Neural cell (in vitro differentiated cells): ENCODE results near the gene MOCOS. TPM values are rescaled to one million over a fixed set of nuclear protein-coding genes. Genes with fewer than 3 reads are reported as not detected.

Source experiments
- H2AFZ ChIP-seq: fragments of 200-600, 300-800 bp; sonication (generic), shearing (Covaris generic); 2 replicates; pipeline ENCODE4 v1.6.0; 2014; ENCODE audit warnings: low read depth, mild to moderate bottlenecking, antibody characterized with exemption, low read length, moderate library complexity
- H3F3A ChIP-seq: fragments of 200-600 bp; shearing (Covaris generic); 2 replicates; pipeline ENCODE4 v1.6.1; 2016; ENCODE audit warnings: mild to moderate bottlenecking, moderate library complexity, mixed read lengths, antibody characterized with exemption, low read length; ENCODE audit not compliant: insufficient read depth, poor library complexity, severe bottlenecking
- H3K27ac ChIP-seq: fragments of 200-600, 300-800 bp; sonication (generic), shearing (Covaris generic); 2 replicates; pipeline ENCODE4 v1.5.1; 2014; ENCODE audit warnings: mild to moderate bottlenecking, low read length, moderate library complexity
- H3K27me3 ChIP-seq: fragments of 300-800, 200-600 bp; sonication (generic), shearing (Covaris generic); 2 replicates; pipeline ENCODE4 v1.6.0; 2014; ENCODE audit warnings: mild to moderate bottlenecking, low read depth, low read length, moderate library complexity; ENCODE audit not compliant: insufficient read depth
- H3K36me3 ChIP-seq: fragments of 300-800, 200-600 bp; sonication (generic), shearing (Covaris generic); 2 replicates; pipeline ENCODE4 v1.5.1; 2014; ENCODE audit warnings: mild to moderate bottlenecking, antibody characterized with exemption, low read length, moderate library complexity; ENCODE audit not compliant: insufficient read depth
- H3K4me2 ChIP-seq: fragments of 300-800, 200-600 bp; sonication (generic), shearing (Covaris generic); 2 replicates; pipeline ENCODE4 v1.6.0; 2014; ENCODE audit warnings: mild to moderate bottlenecking, low read length
- H3K4me3 ChIP-seq: fragments of 300-800, 200-600 bp; sonication (generic), shearing (Covaris generic); 2 replicates; pipeline ENCODE4 v1.5.1; 2014; ENCODE audit warnings: mild to moderate bottlenecking, low read length, moderate library complexity
- H3K79me2 ChIP-seq: fragments of 200-600 bp; shearing (Covaris generic); replicated peaks from 2 replicates; pipeline ENCODE4 v1.6.0; 2014; ENCODE audit warnings: mild to moderate bottlenecking, low read length, moderate library complexity; ENCODE audit not compliant: insufficient read depth
- H3K9ac ChIP-seq: fragments of 300-800, 200-600 bp; sonication (generic), shearing (Covaris generic); 2 replicates; pipeline ENCODE4 v1.6.1; 2016; ENCODE audit warnings: mild to moderate bottlenecking, low read length, mixed read lengths
- H3K9me2 ChIP-seq: fragments of 200-600 bp; shearing (Covaris generic); 2 replicates; pipeline ENCODE4 v1.6.1; 2016; ENCODE audit warnings: mild to moderate bottlenecking, low read length, mixed read lengths; ENCODE audit not compliant: insufficient read depth
- H3K9me3 ChIP-seq: fragments of 200-600, 300-800 bp; sonication (generic), shearing (Covaris generic); 2 replicates; pipeline ENCODE4 v1.6.1; 2016; ENCODE audit warnings: mild to moderate bottlenecking, mixed run types, low read length, moderate library complexity, mixed read lengths
- H4K20me1 ChIP-seq: fragments of 200-600 bp; shearing (Covaris generic); 2 replicates; pipeline ENCODE4 v1.6.1; 2016; ENCODE audit warnings: mild to moderate bottlenecking, mixed run types; ENCODE audit not compliant: insufficient read depth
- CTCF ChIP-seq: fragments of 450-650 bp; IDR thresholded peaks from 2 replicates; pipeline ENCODE4 v1.5.1; 2014; ENCODE audit warnings: antibody characterized with exemption, mild to moderate bottlenecking, moderate library complexity; ENCODE audit not compliant: poor library complexity, severe bottlenecking
- EP300 ChIP-seq: fragments of 450-650 bp; conservative IDR thresholded peaks from 2 replicates; pipeline ENCODE4 v1.6.1; 2014; ENCODE audit warnings: antibody characterized with exemption, mild to moderate bottlenecking, moderate library complexity; ENCODE audit not compliant: poor library complexity, severe bottlenecking
- EZH2 ChIP-seq: fragments of 200-600, 300-800 bp; shearing (Covaris generic), sonication (generic); IDR thresholded peaks from 2 replicates; pipeline ENCODE4 v1.6.1; 2014; ENCODE audit warnings: antibody characterized with exemption, low read length, borderline replicate concordance, mild to moderate bottlenecking; ENCODE audit not compliant: insufficient read depth, poor library complexity, severe bottlenecking
- MXI1 ChIP-seq: fragments of 450-650 bp; conservative IDR thresholded peaks from 2 replicates; pipeline ENCODE4 v1.6.1; 2014; ENCODE audit warnings: antibody characterized with exemption, mild to moderate bottlenecking; ENCODE audit not compliant: poor library complexity, severe bottlenecking
- POLR2AphosphoS5 ChIP-seq: IDR thresholded peaks from 2 replicates; pipeline ENCODE4 v1.6.1; 2012
- RAD21 ChIP-seq: fragments of 450-650 bp; conservative IDR thresholded peaks from 2 replicates; pipeline ENCODE4 v1.6.1; 2014; ENCODE audit warnings: antibody characterized with exemption, mild to moderate bottlenecking, moderate library complexity
- REST ChIP-seq: IDR thresholded peaks from 2 replicates; pipeline ENCODE4 v1.6.1; 2012; ENCODE audit warnings: borderline replicate concordance
- SMC3 ChIP-seq: fragments of 450-650 bp; conservative IDR thresholded peaks from 2 replicates; pipeline ENCODE4 v1.6.1; 2014; ENCODE audit warnings: antibody characterized with exemption, mild to moderate bottlenecking, moderate library complexity; ENCODE audit not compliant: poor library complexity
- TAF1 ChIP-seq: IDR thresholded peaks from 2 replicates; pipeline ENCODE4 v1.6.1; 2012; ENCODE audit warnings: low read depth
- polyA plus RNA-seq: library from polyadenylated mRNA; depleted of rRNA; stranded (reverse); fragments of >200 nt; gene quantifications from 2 replicates; pipeline ENCODE4 v1.2.3, GENCODE V29; 2014

Gene MOCOS
- polyA plus RNA-seq, 1 donor from 2014 or later, result not detected

GRCh38 chr18:36269157-36269556 is 81.9 kb downstream of the MOCOS start:
- no peaks in the 10 kb centered on the region for H4K20me1 ChIP-seq
- H3K36me3 ChIP-seq, result no peaks in the 10 kb centered on the region
- no peaks in the 10 kb centered on the region for H3F3A ChIP-seq
- H3K79me2 ChIP-seq, result no peaks in the 10 kb centered on the region
- H3K27ac ChIP-seq, result no peak overlapping the region
- no peaks in the 10 kb centered on the region for H3K27me3 ChIP-seq
- TF ChIP-seq MXI1 (no peak), SMC3 (no peak), RAD21 (no peak), POLR2AphosphoS5 (no peak), EP300 (no peak), CTCF (no peak), EZH2 (no peak), REST (no peak), TAF1 (no peak)
- H3K9me3 ChIP-seq, result no peaks in the 10 kb centered on the region
- no peak overlapping the region for H3K9ac ChIP-seq
- H3K4me2 ChIP-seq, result no peak overlapping the region
- no peaks in the 10 kb centered on the region for H3K9me2 ChIP-seq
- no peak overlapping the region for H3K4me3 ChIP-seq
- no peak overlapping the region for H2AFZ ChIP-seq

- no peaks in the 10 kb centered on the region for H3F3A ChIP-seq
- H3K27ac ChIP-seq, result no peak overlapping the region
- no peaks in the 10 kb centered on the region for H3K36me3 ChIP-seq
- no peak overlapping the region for H3K9ac ChIP-seq
- TF ChIP-seq SMC3, result no peak
- TF ChIP-seq RAD21, result no peak
- TF ChIP-seq REST, result no peak
- no peak for TF ChIP-seq MXI1
- no peak for TF ChIP-seq EZH2
- H3K79me2 ChIP-seq, result no peaks in the 10 kb centered on the region
- no peak overlapping the region for H3K4me3 ChIP-seq
- no peaks in the 10 kb centered on the region for H3K9me3 ChIP-seq
- no peaks in the 10 kb centered on the region for H3K27me3 ChIP-seq
- H3K9me2 ChIP-seq, result no peaks in the 10 kb centered on the region
- H2AFZ ChIP-seq, result no peak overlapping the region
- no peak overlapping the region for H3K4me2 ChIP-seq
- H4K20me1 ChIP-seq, result no peaks in the 10 kb centered on the region
These were observed 83.9 kb downstream of the MOCOS start for GRCh38 chr18:36271153-36271552.
